ENCODE data around the gene USP49.

The USP49 gene

GRCh38 chr6:41759106-41759904 lies 135.9 kb downstream of the USP49 start:
- no peak for TF ChIP-seq CTCF (IDR thresholded peaks at IDR 0.05)

DNA sequence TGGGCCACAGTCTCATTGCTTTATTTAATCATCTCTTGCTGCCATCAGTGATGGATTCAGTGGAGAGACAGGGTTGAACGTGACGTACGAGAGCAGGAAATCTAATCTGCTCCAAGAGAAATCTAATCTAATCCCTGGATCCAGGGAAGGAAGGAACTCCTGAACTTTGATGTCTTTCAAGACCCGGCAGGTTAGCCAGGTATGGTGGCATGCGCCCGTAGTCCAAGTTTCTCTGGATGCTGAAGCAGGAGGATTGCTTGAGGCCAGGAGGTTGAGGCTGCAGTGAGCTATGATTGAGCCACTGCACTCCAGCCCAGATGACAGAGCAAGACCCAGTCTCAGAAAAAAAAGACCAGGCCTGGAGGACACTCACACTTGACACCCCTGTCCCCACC lies 136.5 kb downstream of the USP49 start:
- no peak for TF ChIP-seq CTCF (IDR thresholded peaks at IDR 0.05)

DNA sequence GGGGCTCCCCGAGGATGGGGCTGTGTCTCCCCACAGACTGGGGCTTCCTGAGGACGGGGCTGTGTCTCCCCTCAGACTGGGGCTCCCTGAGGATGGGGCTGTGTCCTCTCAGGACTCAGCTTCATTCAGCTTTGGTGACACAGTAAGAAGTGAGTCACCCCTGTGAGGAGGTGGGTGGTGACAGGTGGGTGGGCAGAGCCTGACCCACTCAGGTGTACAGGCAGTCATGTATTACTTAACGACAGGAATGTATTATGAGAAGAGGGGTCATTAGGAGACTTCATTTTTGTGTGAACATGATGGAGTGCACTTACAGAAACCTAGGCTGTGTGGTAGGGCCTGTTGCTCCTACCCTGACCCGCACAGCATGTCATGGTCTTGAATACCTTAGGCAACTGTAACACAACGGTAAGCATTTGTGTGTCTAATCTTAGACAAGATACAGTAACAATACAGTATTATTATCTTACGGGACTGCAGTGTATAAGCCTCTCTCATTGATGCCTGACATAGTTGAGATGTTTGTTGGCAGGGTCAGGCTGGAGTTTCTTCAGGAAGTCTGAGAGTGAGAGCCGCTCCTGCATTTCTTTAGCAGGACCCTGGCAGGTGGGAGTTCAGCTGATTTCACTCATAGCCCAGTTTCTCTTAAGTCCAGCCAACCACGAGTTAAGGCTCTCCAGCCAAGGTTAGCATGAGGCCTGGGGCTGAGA lies 137.1 kb downstream of the USP49 start:
- no peak for TF ChIP-seq CTCF (IDR thresholded peaks at IDR 0.05)

DNA sequence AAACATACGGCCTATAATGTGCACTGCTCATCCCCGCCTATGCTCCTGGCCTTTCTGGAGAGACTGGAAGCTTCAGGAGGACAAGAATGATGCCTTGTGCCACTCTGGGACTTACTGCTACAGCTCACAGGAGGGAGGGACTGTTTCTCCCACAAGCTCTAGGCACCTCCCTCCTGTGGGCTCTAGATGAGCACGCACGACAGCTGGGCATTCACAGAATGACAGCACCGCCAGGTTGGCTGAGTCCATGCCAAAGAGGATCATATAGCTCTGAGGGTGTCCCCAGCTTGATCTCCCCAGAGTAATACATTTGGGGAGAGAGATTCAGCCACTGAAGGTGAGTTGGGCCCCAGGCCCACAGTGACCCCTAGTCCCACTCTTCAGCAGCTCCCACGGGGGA lies 137.9 kb downstream of the USP49 start:
- no peak for TF ChIP-seq CTCF (IDR thresholded peaks at IDR 0.05)

- TF ChIP-seq CTCF (IDR thresholded peaks at IDR 0.05), result no peak
These were observed 138.8 kb downstream of the USP49 start for GRCh38 chr6:41756354-41756753.

DNA sequence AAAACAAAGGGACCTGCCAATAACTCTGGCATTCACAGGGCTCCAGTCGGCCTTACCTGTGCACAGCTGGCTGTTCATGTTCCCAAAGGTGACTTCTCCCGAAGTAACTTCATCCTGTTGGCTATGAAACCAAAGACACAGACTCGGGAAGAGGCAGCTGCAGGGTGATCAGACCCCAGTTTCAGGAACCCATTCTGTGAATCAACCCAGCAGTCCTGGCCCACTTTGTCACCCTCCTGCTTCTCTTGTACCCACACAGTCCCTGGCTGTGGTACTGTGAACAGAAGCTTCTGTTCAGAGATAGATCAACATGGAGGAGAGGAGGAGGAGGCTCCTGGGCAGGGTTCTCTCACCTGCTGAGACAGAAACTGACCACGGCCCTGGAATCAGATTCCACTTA lies 139.3 kb downstream of the USP49 start:
- TF ChIP-seq CTCF (IDR thresholded peaks at IDR 0.05), result no peak

DNA sequence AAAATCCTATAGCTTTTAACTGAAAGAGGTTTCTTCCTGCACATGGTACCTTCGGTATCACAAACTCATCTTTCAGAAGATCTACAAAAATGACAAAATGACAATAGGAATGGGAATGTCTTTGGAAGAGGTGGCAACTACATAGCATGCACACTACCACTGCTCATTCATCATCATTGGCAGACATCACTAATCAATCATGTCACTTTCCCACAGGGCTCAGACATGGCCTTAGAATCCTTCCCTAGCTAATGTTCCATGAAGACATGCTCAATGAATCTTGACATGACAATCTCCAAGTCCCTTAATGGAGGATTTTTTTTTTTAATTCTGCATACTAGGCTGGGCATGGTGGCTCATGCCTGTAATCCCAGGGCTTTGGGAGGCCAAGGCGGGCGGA lies 144.8 kb downstream of the USP49 start:
- no peak for TF ChIP-seq CTCF (IDR thresholded peaks at IDR 0.05)
